Endothelial cell of umbilical vein (primary cell): ENCODE results near the gene KMT5C.

ENCODE experiments used
- CTCF ChIP-seq, 2 donors: IDR thresholded peaks; 1 replicate in 1 of 2; 2 replicates in 1 of 2; pipeline ENCODE4 v1.5.1; 2011; ENCODE audit warnings: low read length in 2 of 2, mild to moderate bottlenecking in 2 of 2, moderate library complexity in 2 of 2, control low read depth in 1 of 2, inconsistent platforms in 1 of 2, low read depth in 1 of 2; ENCODE audit not compliant: insufficient read depth in 1 of 2; ENCODE audit errors: extremely low read depth in 1 of 2
- EZH2 ChIP-seq: IDR thresholded peaks from 2 replicates; pipeline ENCODE4 v1.6.1; 2012; ENCODE audit warnings: borderline replicate concordance, low read depth, mild to moderate bottlenecking, moderate library complexity, low read length, inconsistent platforms; ENCODE audit not compliant: severe bottlenecking
- GATA2 ChIP-seq: IDR thresholded peaks from 2 replicates; pipeline ENCODE4 v1.7.0; 2011; ENCODE audit warnings: low read depth, mild to moderate bottlenecking, moderate library complexity, mixed read lengths, low read length; ENCODE audit not compliant: insufficient read length, insufficient read depth
- JUN ChIP-seq: IDR thresholded peaks from 2 replicates; pipeline ENCODE4 v1.6.1; 2011; ENCODE audit warnings: borderline replicate concordance, low read depth; ENCODE audit not compliant: insufficient read length, insufficient read depth
- MAX ChIP-seq: IDR thresholded peaks from 2 replicates; pipeline ENCODE4 v1.6.1; 2011; ENCODE audit not compliant: insufficient read depth, insufficient read length
- POLR2A ChIP-seq: IDR thresholded peaks from 2 replicates; pipeline ENCODE4 v1.6.1; 2012; ENCODE audit warnings: low read depth, mild to moderate bottlenecking, control low read depth, low read length
- POLR2AphosphoS5 ChIP-seq: IDR thresholded peaks from 2 replicates; pipeline ENCODE4 v1.6.1; 2012; ENCODE audit warnings: low read depth, mild to moderate bottlenecking, control low read depth, low read length, moderate library complexity; ENCODE audit not compliant: insufficient read depth

- no peak for TF ChIP-seq CTCF (IDR thresholded peaks at IDR 0.05; ENCODE audit: extremely low read depth in 1 of 2, insufficient read depth in 1 of 2, low read depth in 1 of 2, low read length in 2 of 2)
- no peak for TF ChIP-seq POLR2AphosphoS5
- no peak for TF ChIP-seq POLR2A
- no peak for TF ChIP-seq MAX
- TF ChIP-seq GATA2 = no peak
- no peak for TF ChIP-seq EZH2
- no peak for TF ChIP-seq JUN
These were observed 18.7 kb upstream of the KMT5C start for GRCh38 chr19:55320844-55321419.
